Keratinocyte (primary cell): ENCODE results near the gene KCNMA1. TPM values are rescaled to one million over a fixed set of nuclear protein-coding genes. Genes with fewer than 3 reads are reported as not detected.

Source experiments
- DNase-seq: peaks from one replicate; pipeline ENCODE4 v3.0.0-alpha.2; 2011; ENCODE audit warnings: low read depth, missing footprints, low spot score
- FAIRE-seq: peaks from 2 replicates; lab custom pipeline; 2011; peaks lifted over from hg19 to GRCh38; lab: Jason Lieb, UNC
- H2AFZ ChIP-seq: 2 replicates; pipeline ENCODE4 v1.6.0; 2012; ENCODE audit warnings: low read length, control low read depth, inconsistent platforms; ENCODE audit not compliant: control insufficient read depth
- H3K27ac ChIP-seq: 2 replicates; pipeline ENCODE4 v1.5.1; 2011; ENCODE audit warnings: low read length; ENCODE audit not compliant: control insufficient read depth, insufficient read depth
- H3K27me3 ChIP-seq: 3 replicates; pipeline ENCODE4 v1.6.0; 2011; ENCODE audit warnings: low read length; ENCODE audit not compliant: control insufficient read depth, insufficient read depth; ENCODE audit errors: extremely low read depth
- H3K36me3 ChIP-seq, 2 experiments: 2 replicates in 1 of 2; 3 replicates in 1 of 2; pipeline ENCODE4 v1.5.1; 2011; ENCODE audit warnings: low read length in 2 of 2, mild to moderate bottlenecking in 1 of 2; ENCODE audit not compliant: control insufficient read depth in 2 of 2, insufficient read depth in 2 of 2; ENCODE audit errors: extremely low read depth in 1 of 2
- H3K4me1 ChIP-seq: 3 replicates; pipeline ENCODE4 v1.5.1; 2011; ENCODE audit warnings: low read length; ENCODE audit not compliant: control insufficient read depth, insufficient read depth; ENCODE audit errors: extremely low read depth
- H3K4me2 ChIP-seq: 3 replicates; pipeline ENCODE4 v1.6.0; 2011; ENCODE audit warnings: low read depth, low read length; ENCODE audit not compliant: control insufficient read depth, insufficient read depth; ENCODE audit errors: extremely low read depth
- H3K4me3 ChIP-seq, 3 experiments: fragments of 200-600 bp in 1 of 3; sonication (generic) in 1 of 3; 2 replicates in 2 of 3; 3 replicates in 1 of 3; pipeline ENCODE4 v1.5.1; 2011 to 2016; ENCODE audit warnings: low read length in 3 of 3, mild to moderate bottlenecking in 3 of 3, control low read depth in 2 of 3, inconsistent platforms in 1 of 3, low read depth in 1 of 3, mixed read lengths in 1 of 3, mixed run types in 1 of 3, moderate library complexity in 1 of 3; ENCODE audit not compliant: control insufficient read depth in 2 of 3, insufficient read depth in 2 of 3; ENCODE audit errors: extremely low read depth in 1 of 3
- H3K79me2 ChIP-seq: 2 replicates; pipeline ENCODE4 v1.6.0; 2012; ENCODE audit warnings: low read length; ENCODE audit not compliant: control insufficient read depth, insufficient read depth
- H3K9ac ChIP-seq: 3 replicates; pipeline ENCODE4 v1.6.0; 2011; ENCODE audit warnings: low read length; ENCODE audit not compliant: control insufficient read depth, insufficient read depth; ENCODE audit errors: extremely low read depth
- H3K9me1 ChIP-seq: 3 replicates; pipeline ENCODE4 v1.6.0; 2011; ENCODE audit warnings: low read length; ENCODE audit not compliant: control insufficient read depth, insufficient read depth; ENCODE audit errors: extremely low read depth
- H3K9me3 ChIP-seq: 2 replicates; pipeline ENCODE4 v1.5.1; 2012; ENCODE audit warnings: low read depth, low read length; ENCODE audit not compliant: control insufficient read depth
- H4K20me1 ChIP-seq: 3 replicates; pipeline ENCODE4 v1.6.0; 2011; ENCODE audit warnings: low read length; ENCODE audit not compliant: control insufficient read depth, insufficient read depth; ENCODE audit errors: extremely low read depth
- EZH2 ChIP-seq: IDR thresholded peaks from one replicate; pipeline ENCODE4 v1.6.1; 2012; ENCODE audit warnings: inconsistent platforms, mild to moderate bottlenecking, low read length, moderate library complexity
- dilution Hi-C: fragments of 300-500 bp; cut with MboI; formaldehyde crosslinking; loops from one replicate; pipeline ENCODE4 v1.7.0; 2020; ENCODE audit warnings: low sequenced_read_pairs; ENCODE audit not compliant: extremely low pct_ligation_motif_present
- polyA plus RNA-seq, 5 experiments: library from polyadenylated mRNA; depleted of rRNA in 3 of 5; stranded (reverse) in 3 of 5; stranded (forward) in 1 of 5; unstranded in 1 of 5; fragments of >200 nt; gene quantifications; 1 replicate in 1 of 5; 2 replicates in 3 of 5; 3 replicates in 1 of 5; pipeline versions ENCODE4 v1.2.1 to v1.2.3, GENCODE V29; 2011 to 2012; ENCODE audit warnings: missing spikeins in 2 of 5, low read depth in 1 of 5, low replicate concordance in 1 of 5
- TF ChIP-seq, protein P1 (sequence below), 3 experiments: IDR thresholded peaks in 1 of 3; conservative IDR thresholded peaks in 1 of 3; optimal IDR thresholded peaks in 1 of 3; 2 replicates in 2 of 3; 3 replicates in 1 of 3; pipeline versions ENCODE3 to v1.5.1; 2011; ENCODE audit warnings: low read length in 3 of 3, mild to moderate bottlenecking in 3 of 3, moderate library complexity in 2 of 3, control low read depth in 1 of 3, inconsistent platforms in 1 of 3; ENCODE audit not compliant: insufficient read depth in 2 of 3; ENCODE audit errors: extremely low read depth in 1 of 3

The KCNMA1 gene
- polyA plus RNA-seq, 1 donor (not counting 4 experiments of a cell fraction or from before 2014, with no cell fraction given) = 6.3 TPM

DNA sequence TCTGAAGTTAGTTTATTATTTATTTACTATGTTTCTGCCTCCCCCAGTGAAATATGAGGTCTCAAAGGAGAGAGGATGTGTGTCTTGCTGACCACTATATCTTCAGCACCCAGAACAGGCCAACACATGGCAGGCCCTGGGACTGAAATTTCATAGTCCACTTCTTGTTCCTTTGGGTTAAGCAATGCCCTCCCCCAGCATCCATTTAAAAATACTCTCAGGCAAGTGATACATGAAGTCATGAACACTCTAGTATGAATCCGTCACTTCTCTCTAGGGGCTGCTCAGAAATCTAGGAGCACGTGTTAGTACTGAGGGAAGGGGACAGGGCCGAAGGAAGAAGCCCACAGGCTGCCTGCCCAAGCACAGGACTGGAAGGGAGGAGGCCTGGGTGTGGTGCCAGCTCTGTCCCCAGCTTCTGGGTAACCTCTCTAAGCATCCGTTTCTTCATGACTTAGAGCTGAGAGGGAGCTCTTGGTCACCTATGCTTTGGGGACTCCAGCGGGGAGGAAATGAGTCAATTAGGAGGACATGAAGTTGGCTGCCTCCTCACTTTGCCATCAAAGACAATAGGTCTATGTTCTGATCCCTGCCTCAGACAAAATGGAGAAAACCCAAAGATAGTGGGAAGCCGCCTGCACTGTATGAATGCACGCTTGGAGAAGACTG, 119.2 kb downstream of the KCNMA1 start:
- dilution Hi-C loops = no loop called here
- Histone ChIP-seq H3K27ac (no peak overlapping the region), H3K27me3 (no peaks in the 10 kb centered on the region), H3K9ac (no peak overlapping the region), H4K20me1 (no peaks in the 10 kb centered on the region), H2AFZ (no peak overlapping the region), H3K36me3 (no peaks in the 10 kb centered on the region), H3K9me1 (no peaks in the 10 kb centered on the region), H3K4me2 (no peak overlapping the region), H3K79me2 (no peaks in the 10 kb centered on the region), H3K4me3 (no peak overlapping the region), H3K9me3 (no peaks in the 10 kb centered on the region), H3K4me1 (peaks cover 14% of the 10 kb centered on the region)
- TF ChIP-seq, protein P1, sequence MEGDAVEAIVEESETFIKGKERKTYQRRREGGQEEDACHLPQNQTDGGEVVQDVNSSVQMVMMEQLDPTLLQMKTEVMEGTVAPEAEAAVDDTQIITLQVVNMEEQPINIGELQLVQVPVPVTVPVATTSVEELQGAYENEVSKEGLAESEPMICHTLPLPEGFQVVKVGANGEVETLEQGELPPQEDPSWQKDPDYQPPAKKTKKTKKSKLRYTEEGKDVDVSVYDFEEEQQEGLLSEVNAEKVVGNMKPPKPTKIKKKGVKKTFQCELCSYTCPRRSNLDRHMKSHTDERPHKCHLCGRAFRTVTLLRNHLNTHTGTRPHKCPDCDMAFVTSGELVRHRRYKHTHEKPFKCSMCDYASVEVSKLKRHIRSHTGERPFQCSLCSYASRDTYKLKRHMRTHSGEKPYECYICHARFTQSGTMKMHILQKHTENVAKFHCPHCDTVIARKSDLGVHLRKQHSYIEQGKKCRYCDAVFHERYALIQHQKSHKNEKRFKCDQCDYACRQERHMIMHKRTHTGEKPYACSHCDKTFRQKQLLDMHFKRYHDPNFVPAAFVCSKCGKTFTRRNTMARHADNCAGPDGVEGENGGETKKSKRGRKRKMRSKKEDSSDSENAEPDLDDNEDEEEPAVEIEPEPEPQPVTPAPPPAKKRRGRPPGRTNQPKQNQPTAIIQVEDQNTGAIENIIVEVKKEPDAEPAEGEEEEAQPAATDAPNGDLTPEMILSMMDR (optimal IDR thresholded peaks at IDR 0.05 in 1 of 3, IDR thresholded peaks at IDR 0.05 in 1 of 3, conservative IDR thresholded peaks at IDR 0.05 in 1 of 3; ENCODE audit: extremely low read depth in 1 of 3, insufficient read depth in 2 of 3, low read length in 3 of 3) = no peak
- TF ChIP-seq EZH2 = no peak
- FAIRE-seq (no peak), DNase-seq (no peak)

DNA sequence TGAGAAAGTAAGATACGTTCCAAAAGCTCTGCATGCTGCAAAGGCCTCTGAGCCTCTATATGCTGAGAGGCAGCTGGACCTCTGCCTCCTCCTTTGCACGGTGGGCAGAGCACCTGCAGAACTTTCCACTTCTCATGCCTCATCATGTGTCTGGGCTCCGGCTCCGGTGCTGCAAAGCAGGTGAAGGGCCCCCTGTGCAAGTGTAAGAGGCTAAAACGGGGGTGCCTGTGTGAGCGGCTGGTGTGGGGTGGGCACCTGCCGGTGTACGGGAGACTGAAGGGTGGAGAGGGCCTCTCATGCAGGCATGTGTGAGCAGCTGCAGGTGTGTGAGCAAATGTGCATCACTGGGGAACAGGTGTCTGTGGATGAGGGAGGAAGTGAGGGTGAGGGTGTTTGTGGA, 121.0 kb downstream of the KCNMA1 start:
- H3K4me1 ChIP-seq = peaks cover 32% of the 10 kb centered on the region
- DNase-seq = no peak
- H4K20me1 ChIP-seq = no peaks in the 10 kb centered on the region
- no peak for FAIRE-seq
- no peaks in the 10 kb centered on the region for H3K9me3 ChIP-seq
- no peaks in the 10 kb centered on the region for H3K36me3 ChIP-seq
- H3K9me1 ChIP-seq = no peaks in the 10 kb centered on the region
- H2AFZ ChIP-seq = no peak overlapping the region
- TF ChIP-seq EZH2 = no peak
- TF ChIP-seq, protein P1 (optimal IDR thresholded peaks at IDR 0.05 in 1 of 3, IDR thresholded peaks at IDR 0.05 in 1 of 3, conservative IDR thresholded peaks at IDR 0.05 in 1 of 3; ENCODE audit: extremely low read depth in 1 of 3, insufficient read depth in 2 of 3, low read length in 3 of 3) = no peak
- H3K9ac ChIP-seq = no peak overlapping the region
- no peaks in the 10 kb centered on the region for H3K79me2 ChIP-seq
- no peak overlapping the region for H3K4me2 ChIP-seq
- no peaks in the 10 kb centered on the region for H3K27me3 ChIP-seq
- dilution Hi-C loops = no loop called here
- H3K4me3 ChIP-seq = no peak overlapping the region
- no peak overlapping the region for H3K27ac ChIP-seq
